ENCODE data around the gene DNM2. TPM values are rescaled to one million over a fixed set of nuclear protein-coding genes. Genes with fewer than 3 reads are reported as not detected.

Gene DNM2
- total and polyA plus RNA-seq, 9 of the 15 experiments (the other 6 are each of a cell fraction or from before 2014, with no cell fraction given), result 2.2 to 161 (median 72.6) TPM

- TF ChIP-seq ZNF280B (CRISPR knock-in tag; IDR thresholded peaks at IDR 0.05) (no peak), MTA1 (IDR thresholded peaks at IDR 0.05; ENCODE audit: borderline replicate concordance) (peak; percentile 78), SIX5 (IDR thresholded peaks at IDR 0.05; ENCODE audit: borderline replicate concordance in 1 of 2, insufficient read depth in 1 of 2, low read depth in 1 of 2, low read length in 2 of 2) (no peak), ILF3 (IDR thresholded peaks at IDR 0.05; ENCODE audit: borderline replicate concordance) (no peak), ZNF143 (CRISPR knock-in tag; IDR thresholded peaks at IDR 0.05) (no peak), CEBPG (CRISPR knock-in tag; IDR thresholded peaks at IDR 0.05) (no peak), CEBPG (tag; conservative IDR thresholded peaks at IDR 0.05 in 1 of 2, IDR thresholded peaks at IDR 0.05 in 1 of 2) (no peak), ZNF133 (CRISPR knock-in tag; IDR thresholded peaks at IDR 0.05) (no peak), PPARD (CRISPR knock-in tag; IDR thresholded peaks at IDR 0.05) (no peak), PRMT5 (CRISPR knock-in tag; IDR thresholded peaks at IDR 0.05) (no peak), RBBP5 (IDR thresholded peaks at IDR 0.05; ENCODE audit: borderline replicate concordance, insufficient read depth, low read length, poor library complexity, severe bottlenecking) (no peak), SMARCA4 (IDR thresholded peaks at IDR 0.05) (peak; percentile 82), ATF3 (IDR thresholded peaks at IDR 0.05) (no peak), ATF3 (CRISPR knock-in tag; conservative IDR thresholded peaks at IDR 0.05) (no peak), FOXK2 (conservative IDR thresholded peaks at IDR 0.05 in 1 of 2, IDR thresholded peaks at IDR 0.05 in 1 of 2; ENCODE audit: low read depth in 2 of 2) (peak; percentile 81 to 88), REST (IDR thresholded peaks at IDR 0.05; ENCODE audit: borderline replicate concordance) (peak; percentile 37; the same call in 1 of the 2 replicates), REST (CRISPR knock-in tag; IDR thresholded peaks at IDR 0.05; ENCODE audit: low read depth) (no peak), ZNF695 (CRISPR knock-in tag; IDR thresholded peaks at IDR 0.05) (no peak), MAFG (tag; conservative IDR thresholded peaks at IDR 0.05) (no peak), MAFF (IDR thresholded peaks at IDR 0.05; ENCODE audit: low read length) (peak; percentile 41; the same call in 1 of the 2 replicates)
Observed at GRCh38 chr19:10719466-10719961, 1.6 kb downstream of the DNM2 start (continued).
